HG03139 (cell line): ENCODE measurements around the gene RNU5D-1.
"Not testable (repeated sequence)": the region's sequence is repeated elsewhere in the genome, so short reads cannot be mapped to it uniquely, and the experiment has no call there.

Source experiments
- ATAC-seq: cut with Tn5 transposase; IDR thresholded peaks from one replicate; pipeline ENCODE4 v1.9.1; 2021; ENCODE audit not compliant: unreplicated experiment

RNU5D-1 gene

GRCh38 chr1:44701141-44701573, 29.8 kb downstream of the RNU5D-1 start:
- ATAC-seq: no peak

GRCh38 chr1:44700573-44700972, 30.4 kb downstream of the RNU5D-1 start:
- no peak for ATAC-seq

GRCh38 chr1:44699375-44699774, 31.6 kb downstream of the RNU5D-1 start:
- not testable (repeated sequence) for ATAC-seq

GRCh38 chr1:44698138-44698537, 32.8 kb downstream of the RNU5D-1 start:
- ATAC-seq: no peak

- ATAC-seq: peak; percentile 51
Observed at GRCh38 chr1:44696789-44697345, 34.1 kb downstream of the RNU5D-1 start.

GRCh38 chr1:44696101-44696500, 34.9 kb downstream of the RNU5D-1 start:
- no peak for ATAC-seq

- ATAC-seq: no peak
Observed at GRCh38 chr1:44695671-44696070, 35.3 kb downstream of the RNU5D-1 start.

GRCh38 chr1:44694863-44695478, 36.0 kb downstream of the RNU5D-1 start:
- ATAC-seq: no peak

- ATAC-seq: no peak
Observed at GRCh38 chr1:44693900-44694299, 37.1 kb downstream of the RNU5D-1 start.

GRCh38 chr1:44693159-44693558, 37.8 kb downstream of the RNU5D-1 start:
- ATAC-seq: no peak

- no peak for ATAC-seq
Observed at GRCh38 chr1:44689447-44689765, 41.6 kb downstream of the RNU5D-1 start.

- ATAC-seq: no peak
Observed at GRCh38 chr1:44688760-44689446, 42.1 kb downstream of the RNU5D-1 start.

GRCh38 chr1:44685881-44686280, 45.1 kb downstream of the RNU5D-1 start:
- ATAC-seq: no peak

- ATAC-seq: no peak
Observed at GRCh38 chr1:44685218-44685617, 45.8 kb downstream of the RNU5D-1 start.

- ATAC-seq: peak; percentile 71
Observed at GRCh38 chr1:44684525-44684924, 46.4 kb downstream of the RNU5D-1 start.

- no peak for ATAC-seq
Observed at GRCh38 chr1:44682883-44683265, 48.1 kb downstream of the RNU5D-1 start.

GRCh38 chr1:44681905-44682882, 48.8 kb downstream of the RNU5D-1 start:
- no peak for ATAC-seq
